GM23248 (cell line): ENCODE measurements around the gene DSC3.

ENCODE experiments used
- EZH2 ChIP-seq: fragments of 200-600 bp; sonication (generic); IDR thresholded peaks from 2 replicates; pipeline ENCODE4 v1.6.1; 2018; ENCODE audit warnings: antibody characterized with exemption, mild to moderate bottlenecking; ENCODE audit not compliant: insufficient read depth, poor library complexity, severe bottlenecking
- EZH2phosphoT487 ChIP-seq: fragments of 200-600 bp; sonication (generic); IDR thresholded peaks from 2 replicates; pipeline ENCODE4 v1.6.1; 2018; ENCODE audit warnings: antibody characterized with exemption, moderate library complexity, mild to moderate bottlenecking, low read depth; ENCODE audit not compliant: insufficient read depth

- TF ChIP-seq EZH2 (no peak), EZH2phosphoT487 (no peak)
These were observed 1.2 kb upstream of the DSC3 start for GRCh38 chr18:31043709-31044108.
